ENCODE results near the gene BAX. TPM values are rescaled to one million over a fixed set of nuclear protein-coding genes. Genes with fewer than 3 reads are reported as not detected.
A peak's percentile ranks its signal among the peaks of the same experiment; 100 is the strongest.

The BAX gene
- total and polyA plus RNA-seq, 2 of the 13 experiments (the other 11 are each of a cell fraction or from before 2014, with no cell fraction given): 139 to 176 TPM

- peak; percentile 30; the same call in 1 of the 2 replicates for TF ChIP-seq FOXJ3 (CRISPR knock-in tag; IDR thresholded peaks at IDR 0.05; ENCODE audit: borderline replicate concordance)
- peak; percentile 95 for TF ChIP-seq MNT (IDR thresholded peaks at IDR 0.05)
- peak; percentile 100 for TF ChIP-seq RAD51 (IDR thresholded peaks at IDR 0.05; ENCODE audit: borderline replicate concordance)
- TF ChIP-seq MEF2D (CRISPR knock-in tag; IDR thresholded peaks at IDR 0.05): 0 out of 2 replicates have a peak, but pooled peaks have one; percentile 38
- no peak for TF ChIP-seq ZNF670 (CRISPR knock-in tag; IDR thresholded peaks at IDR 0.05; ENCODE audit: borderline replicate concordance)
- TF ChIP-seq HOXA9 (CRISPR knock-in tag; IDR thresholded peaks at IDR 0.05; ENCODE audit: borderline replicate concordance): 0 out of 2 replicates have a peak, but pooled peaks have one; percentile 54
- peak; percentile 21; the same call in 1 of the 2 replicates for TF ChIP-seq STAT5B (CRISPR knock-in tag; IDR thresholded peaks at IDR 0.05)
- 0 out of 2 replicates have a peak, but pooled peaks have one; percentile 15 for TF ChIP-seq ZNF451 (CRISPR knock-in tag; IDR thresholded peaks at IDR 0.05)
- peak; percentile 50; the same call in 1 of the 2 replicates for TF ChIP-seq ESRRA (CRISPR knock-in tag; IDR thresholded peaks at IDR 0.05; ENCODE audit: low read depth)
- 0 out of 2 replicates have a peak, but pooled peaks have one; percentile 13 for TF ChIP-seq ZBTB21 (CRISPR knock-in tag; IDR thresholded peaks at IDR 0.05)
- TF ChIP-seq KDM5A (IDR thresholded peaks at IDR 0.05; ENCODE audit: borderline replicate concordance, low read length): peak; percentile 70
- TF ChIP-seq TAF1 (CRISPR knock-in tag; IDR thresholded peaks at IDR 0.05): peak; percentile 83
- TF ChIP-seq ZNF431 (CRISPR knock-in tag; IDR thresholded peaks at IDR 0.05; ENCODE audit: borderline replicate concordance, low read depth): peak; percentile 52; the same call in 1 of the 2 replicates
- TF ChIP-seq SMAD1 (CRISPR knock-in tag; IDR thresholded peaks at IDR 0.05; ENCODE audit: borderline replicate concordance, low read depth): peak; percentile 65; the same call in 1 of the 2 replicates
- TF ChIP-seq E2F2 (CRISPR knock-in tag; IDR thresholded peaks at IDR 0.05; ENCODE audit: borderline replicate concordance): 0 out of 2 replicates have a peak, but pooled peaks have one; percentile 49
- peak; percentile 76; the same call in 1 of the 2 replicates for TF ChIP-seq BCL3 (CRISPR knock-in tag; IDR thresholded peaks at IDR 0.05)
- TF ChIP-seq PRDM10 (CRISPR knock-in tag; IDR thresholded peaks at IDR 0.05; ENCODE audit: low read depth): peak; percentile 84
- TF ChIP-seq ZNF639 (CRISPR knock-in tag; conservative IDR thresholded peaks at IDR 0.05): peak; percentile 36; the same call in 1 of the 2 replicates
- TF ChIP-seq SMYD3 (CRISPR knock-in tag; IDR thresholded peaks at IDR 0.05): peak; percentile 67; the same call in 1 of the 2 replicates
Measured at GRCh38 chr19:48954595-48955307, at the start of gene BAX (continued).
